Measurements from ENCODE around the gene HCLS1. TPM values are rescaled to one million over a fixed set of nuclear protein-coding genes. Genes with fewer than 3 reads are reported as not detected.
"Not testable (repeated sequence)": the region's sequence is repeated elsewhere in the genome, so short reads cannot be mapped to it uniquely, and the experiment has no call there.

Gene HCLS1
- total and polyA plus RNA-seq, 2 experiments from 2014 or later, result 28.6 to 39.2 TPM

GRCh38 chr3:121595765-121596406, 64.8 kb downstream of the HCLS1 start:
- Histone ChIP-seq H3K4me1 (ENCODE audit: insufficient read depth) (no peaks in the 10 kb centered on the region), H3K9me3 (ENCODE audit: low read depth) (no peaks in the 10 kb centered on the region), H3K9me2 (ENCODE audit: insufficient read depth) (no peaks in the 10 kb centered on the region), H3K36me3 (ENCODE audit: low read depth) (no peaks in the 10 kb centered on the region), H3K27ac (no peak overlapping the region), H3K9ac (no peak overlapping the region), H3K27me3 (replicated peaks; ENCODE audit: insufficient read depth) (peaks cover 5% of the 10 kb centered on the region; the same call in 1 of the 2 replicates), H2AFZ (no peak overlapping the region), H3K4me2 (ENCODE audit: unreplicated experiment) (no peak overlapping the region), H3F3A (ENCODE audit: insufficient read depth) (no peaks in the 10 kb centered on the region), H3K79me2 (ENCODE audit: insufficient read depth) (no peaks in the 10 kb centered on the region), H4K20me1 (ENCODE audit: insufficient read depth) (no peaks in the 10 kb centered on the region), H3K4me3 (no peak overlapping the region)
- in situ Hi-C loops (cut with MboI), result no loop called here
- no peak for TF ChIP-seq EZH2phosphoT487 (IDR thresholded peaks at IDR 0.05; ENCODE audit: insufficient read depth, low read depth)
- TF ChIP-seq EZH2 (IDR thresholded peaks at IDR 0.05; ENCODE audit: insufficient read depth, poor library complexity, severe bottlenecking), result no peak
- WGBS, 2 experiments (ENCODE audit: low coverage in 1 of 2, low lambda C conversion rate in 2 of 2, missing lambda C conversion rate in 2 of 2), result 33 to 49% methylated on average over 4 of the region's 4 CpGs
- no peak for DNase-seq

- H3K27ac ChIP-seq, result no peak overlapping the region
- no peaks in the 10 kb centered on the region for H3K4me1 ChIP-seq (ENCODE audit: insufficient read depth)
- H2AFZ ChIP-seq, result no peak overlapping the region
- H3K36me3 ChIP-seq (ENCODE audit: low read depth), result no peaks in the 10 kb centered on the region
- no peak for TF ChIP-seq EZH2phosphoT487 (IDR thresholded peaks at IDR 0.05; ENCODE audit: insufficient read depth, low read depth)
- no peak for TF ChIP-seq EZH2 (IDR thresholded peaks at IDR 0.05; ENCODE audit: insufficient read depth, poor library complexity, severe bottlenecking)
- H3K9ac ChIP-seq, result no peak overlapping the region
- peaks cover 7% of the 10 kb centered on the region; the same call in 1 of the 2 replicates for H3K27me3 ChIP-seq (replicated peaks; ENCODE audit: insufficient read depth)
- no peaks in the 10 kb centered on the region for H3K9me3 ChIP-seq (ENCODE audit: low read depth)
- no peaks in the 10 kb centered on the region for H4K20me1 ChIP-seq (ENCODE audit: insufficient read depth)
- H3K79me2 ChIP-seq (ENCODE audit: insufficient read depth), result no peaks in the 10 kb centered on the region
- 27 to 31% methylated on average over 2 of the region's 2 CpGs for WGBS, 2 experiments (ENCODE audit: low coverage in 1 of 2, low lambda C conversion rate in 2 of 2, missing lambda C conversion rate in 2 of 2)
- no peaks in the 10 kb centered on the region for H3F3A ChIP-seq (ENCODE audit: insufficient read depth)
- H3K9me2 ChIP-seq (ENCODE audit: insufficient read depth), result no peaks in the 10 kb centered on the region
- no peak overlapping the region for H3K4me2 ChIP-seq (ENCODE audit: unreplicated experiment)
- no peak overlapping the region for H3K4me3 ChIP-seq
- no peak for DNase-seq
- in situ Hi-C loops (cut with MboI), result no loop called here
Observed at GRCh38 chr3:121594850-121595249, 65.9 kb downstream of the HCLS1 start.

GRCh38 chr3:121593806-121594205, 66.9 kb downstream of the HCLS1 start:
- H3K79me2 ChIP-seq (ENCODE audit: insufficient read depth); in situ Hi-C loops (cut with MboI); H3F3A ChIP-seq (ENCODE audit: insufficient read depth); H3K27me3 ChIP-seq (replicated peaks; ENCODE audit: insufficient read depth); H3K4me2 ChIP-seq (ENCODE audit: unreplicated experiment); H3K9ac ChIP-seq; H3K4me1 ChIP-seq (ENCODE audit: insufficient read depth); H3K27ac ChIP-seq; H3K4me3 ChIP-seq; H4K20me1 ChIP-seq (ENCODE audit: insufficient read depth); H3K36me3 ChIP-seq (ENCODE audit: low read depth); H3K9me2 ChIP-seq (ENCODE audit: insufficient read depth); H3K9me3 ChIP-seq (ENCODE audit: low read depth); DNase-seq; H2AFZ ChIP-seq: not testable (repeated sequence)
- 40 to 57% methylated on average over 4 of the region's 4 CpGs for WGBS, 2 experiments (ENCODE audit: low coverage in 1 of 2, low lambda C conversion rate in 2 of 2, missing lambda C conversion rate in 2 of 2)

GRCh38 chr3:121592856-121593702, 67.6 kb downstream of the HCLS1 start, which contains the start of gene FBXO40:
Gene FBXO40 (plus strand): TSS chr3:121593379. CDS start chr3:121620576, 27,197 bp downstream.
- no peaks in the 10 kb centered on the region for H3K9me2 ChIP-seq (ENCODE audit: insufficient read depth)
- in situ Hi-C loops (cut with MboI), result no loop called here
- no peaks in the 10 kb centered on the region for H4K20me1 ChIP-seq (ENCODE audit: insufficient read depth)
- no peak within 1 kb of the TSS for H3K4me3 ChIP-seq
- no peak within 1 kb of the TSS for H3K4me2 ChIP-seq (ENCODE audit: unreplicated experiment)
- 24 to 30% methylated on average over 11 of the region's 11 CpGs for WGBS, 2 experiments (ENCODE audit: low coverage in 1 of 2, low lambda C conversion rate in 2 of 2, missing lambda C conversion rate in 2 of 2)
- no peak for TF ChIP-seq EZH2phosphoT487 (IDR thresholded peaks at IDR 0.05; ENCODE audit: insufficient read depth, low read depth)
- no peak for TF ChIP-seq EZH2 (IDR thresholded peaks at IDR 0.05; ENCODE audit: insufficient read depth, poor library complexity, severe bottlenecking)
- no peaks in the 10 kb centered on the region for H3F3A ChIP-seq (ENCODE audit: insufficient read depth)
- H3K27ac ChIP-seq, result no peak within 1 kb of the TSS
- H3K9ac ChIP-seq, result no peak within 1 kb of the TSS
- peaks cover 7% of the 10 kb centered on the region; the same call in 1 of the 2 replicates for H3K27me3 ChIP-seq (replicated peaks; ENCODE audit: insufficient read depth)
- no peak for DNase-seq
- no peaks in the 10 kb centered on the region for H3K4me1 ChIP-seq (ENCODE audit: insufficient read depth)
- no peaks in the 10 kb centered on the region for H3K79me2 ChIP-seq (ENCODE audit: insufficient read depth)
- H3K9me3 ChIP-seq (ENCODE audit: low read depth), result no peaks in the 10 kb centered on the region
- H3K36me3 ChIP-seq (ENCODE audit: low read depth), result no peaks in the 10 kb centered on the region
- H2AFZ ChIP-seq, result no peak within 1 kb of the TSS

Data from GM23248 (cell line).